Measurements from ENCODE around the gene LRP1B.

The LRP1B gene

DNA sequence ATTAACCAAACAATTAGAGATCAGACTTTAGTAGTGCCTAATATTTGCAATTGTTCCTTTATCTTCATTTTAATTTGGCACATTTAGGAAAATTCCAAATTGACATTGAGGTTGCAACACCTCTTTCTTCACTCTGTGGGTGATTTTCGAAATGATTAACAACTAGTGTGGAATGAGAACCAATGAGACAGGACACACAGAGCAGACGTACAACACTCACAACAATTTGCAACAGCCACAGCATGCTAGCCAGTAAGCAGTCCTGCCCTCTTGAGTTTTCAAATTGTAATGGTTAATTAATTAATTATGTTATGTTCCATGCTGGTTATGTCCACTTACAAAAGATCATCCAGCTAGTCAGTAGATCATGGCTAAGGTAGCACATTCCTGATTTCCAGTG, 339.3 kb downstream of the LRP1B start:
- FAIRE-seq (no peak), DNase-seq (ENCODE audit: insufficient read length) (no peak)
- TF ChIP-seq POLR2A (IDR thresholded peaks at IDR 0.05; ENCODE audit: low read depth, low read length) = no peak
- TF ChIP-seq POLR2AphosphoS5 (IDR thresholded peaks at IDR 0.05; ENCODE audit: low read depth, low read length) = no peak
- no peak for TF ChIP-seq TAF1 (IDR thresholded peaks at IDR 0.05; ENCODE audit: borderline replicate concordance, low read depth, low read length)

DNA sequence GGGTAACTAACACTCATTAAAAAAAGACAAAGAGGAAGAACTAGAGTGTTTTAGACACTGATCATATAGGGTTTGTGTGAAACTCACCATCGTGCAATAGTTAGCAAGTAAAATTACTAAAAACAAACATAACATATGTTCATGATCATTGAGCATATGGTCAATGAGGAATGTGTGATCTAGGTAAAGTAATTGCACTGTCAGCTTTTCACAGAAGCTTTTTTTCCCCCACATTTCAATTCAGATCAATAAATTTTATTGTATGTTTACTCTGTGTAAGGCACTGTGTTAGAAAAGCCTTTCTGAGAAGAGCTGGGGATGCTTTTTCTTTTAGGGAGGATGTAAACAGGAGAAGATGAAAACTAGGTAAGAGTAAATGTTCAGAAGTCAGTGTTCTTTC, 348.2 kb downstream of the LRP1B start:
- FAIRE-seq (no peak), DNase-seq (ENCODE audit: insufficient read length) (no peak)
- no peak for TF ChIP-seq POLR2AphosphoS5 (IDR thresholded peaks at IDR 0.05; ENCODE audit: low read depth, low read length)
- no peak for TF ChIP-seq POLR2A (IDR thresholded peaks at IDR 0.05; ENCODE audit: low read depth, low read length)
- no peak for TF ChIP-seq TAF1 (IDR thresholded peaks at IDR 0.05; ENCODE audit: borderline replicate concordance, low read depth, low read length)

DNA sequence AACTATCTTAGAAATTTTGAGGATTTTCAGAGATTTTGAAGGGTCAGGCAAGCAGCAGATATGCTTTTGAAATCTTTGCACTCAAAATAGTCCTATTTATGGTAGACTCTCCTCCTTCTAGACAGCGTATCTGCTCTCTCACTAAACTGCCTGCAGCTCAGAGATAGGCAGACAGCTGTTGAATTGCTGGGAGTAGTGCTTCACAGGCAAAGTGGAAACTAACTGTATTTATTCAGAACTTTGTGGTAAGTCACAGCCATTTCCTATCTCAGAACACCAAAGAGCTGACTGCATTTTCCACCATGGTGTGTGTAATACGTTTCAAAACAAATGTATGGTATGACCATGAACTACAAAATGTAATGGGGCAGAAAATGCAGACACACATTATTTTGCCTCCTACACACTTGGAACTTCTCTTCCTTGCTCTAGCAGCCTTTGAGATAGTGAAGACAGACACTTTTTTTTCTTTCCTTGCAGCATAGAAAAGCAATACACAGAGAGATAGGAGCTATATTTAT, 352.4 kb downstream of the LRP1B start:
- DNase-seq (ENCODE audit: insufficient read length) (no peak), FAIRE-seq (no peak)
- TF ChIP-seq TAF1 (IDR thresholded peaks at IDR 0.05; ENCODE audit: borderline replicate concordance, low read depth, low read length) (no peak), POLR2A (IDR thresholded peaks at IDR 0.05; ENCODE audit: low read depth, low read length) (no peak), POLR2AphosphoS5 (IDR thresholded peaks at IDR 0.05; ENCODE audit: low read depth, low read length) (no peak)

DNA sequence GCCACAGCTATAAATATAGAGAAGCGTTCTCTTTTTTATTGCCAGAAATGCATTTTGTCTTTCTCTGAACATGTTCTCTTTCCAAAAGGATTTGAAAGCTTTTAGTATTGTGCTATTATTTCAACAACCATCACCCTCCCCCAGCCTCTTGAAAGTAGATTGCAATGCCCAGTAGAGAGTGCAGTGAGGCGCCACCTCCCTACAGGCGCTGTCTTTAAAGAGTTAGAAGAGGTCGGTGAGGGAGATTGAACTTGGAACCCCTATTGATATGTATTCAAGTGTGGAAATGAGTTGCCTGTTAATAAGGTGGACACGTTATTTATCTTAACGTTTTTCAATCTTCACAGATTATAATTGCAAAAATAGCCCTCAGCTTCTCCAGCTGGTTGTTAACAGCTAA, 360.3 kb downstream of the LRP1B start:
- DNase-seq (ENCODE audit: insufficient read length) (no peak), FAIRE-seq (no peak)
- TF ChIP-seq TAF1 (IDR thresholded peaks at IDR 0.05; ENCODE audit: borderline replicate concordance, low read depth, low read length) = no peak
- TF ChIP-seq POLR2A (IDR thresholded peaks at IDR 0.05; ENCODE audit: low read depth, low read length) = no peak
- TF ChIP-seq POLR2AphosphoS5 (IDR thresholded peaks at IDR 0.05; ENCODE audit: low read depth, low read length) = no peak

- no peak for FAIRE-seq
Measured at GRCh38 chr2:141767691-141768090, 363.1 kb downstream of the LRP1B start.

DNA sequence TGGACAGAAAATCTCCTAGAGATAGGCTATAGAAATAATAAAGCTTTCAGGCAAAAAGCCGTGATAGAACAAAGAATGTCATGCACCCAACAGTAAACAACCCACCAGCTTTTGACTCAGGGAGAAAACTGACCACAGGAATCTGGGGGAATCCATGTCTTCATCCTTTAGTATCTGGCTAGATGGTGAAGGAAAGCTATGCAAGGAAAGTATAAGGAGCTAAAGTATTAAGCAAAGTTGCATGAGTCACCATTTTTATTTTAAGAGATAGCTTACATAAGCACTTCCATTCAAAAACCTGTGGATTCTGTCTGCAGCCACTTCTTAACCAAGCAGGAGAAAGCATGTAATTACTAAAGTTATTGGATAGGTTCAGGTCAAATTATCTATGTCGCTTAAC, 363.8 kb downstream of the LRP1B start:
- DNase-seq (ENCODE audit: insufficient read length) (no peak), FAIRE-seq (no peak)
- TF ChIP-seq POLR2AphosphoS5 (IDR thresholded peaks at IDR 0.05; ENCODE audit: low read depth, low read length) (no peak), TAF1 (IDR thresholded peaks at IDR 0.05; ENCODE audit: borderline replicate concordance, low read depth, low read length) (no peak), POLR2A (IDR thresholded peaks at IDR 0.05; ENCODE audit: low read depth, low read length) (no peak)

More at GRCh38 chr2:141767691-141768090, 363.1 kb downstream of the LRP1B start:
- no peak for DNase-seq (ENCODE audit: insufficient read length)
- no peak for TF ChIP-seq POLR2A (IDR thresholded peaks at IDR 0.05; ENCODE audit: low read depth, low read length)
- TF ChIP-seq TAF1 (IDR thresholded peaks at IDR 0.05; ENCODE audit: borderline replicate concordance, low read depth, low read length) = no peak
- TF ChIP-seq POLR2AphosphoS5 (IDR thresholded peaks at IDR 0.05; ENCODE audit: low read depth, low read length) = no peak

GRCh38 chr2:141766225-141766624, 364.6 kb downstream of the LRP1B start:
- no peak for DNase-seq (ENCODE audit: insufficient read length)
- no peak for FAIRE-seq

GRCh38 chr2:141748616-141749015, 382.2 kb downstream of the LRP1B start:
- TF ChIP-seq POLR2A (IDR thresholded peaks at IDR 0.05; ENCODE audit: low read depth, low read length) = no peak
- FAIRE-seq = no peak
- no peak for DNase-seq (ENCODE audit: insufficient read length)

More at GRCh38 chr2:141766225-141766624, 364.6 kb downstream of the LRP1B start:
- no peak for TF ChIP-seq TAF1 (IDR thresholded peaks at IDR 0.05; ENCODE audit: borderline replicate concordance, low read depth, low read length)
- TF ChIP-seq POLR2A (IDR thresholded peaks at IDR 0.05; ENCODE audit: low read depth, low read length) = no peak
- TF ChIP-seq POLR2AphosphoS5 (IDR thresholded peaks at IDR 0.05; ENCODE audit: low read depth, low read length) = no peak

- TF ChIP-seq TAF1 (IDR thresholded peaks at IDR 0.05; ENCODE audit: borderline replicate concordance, low read depth, low read length) (no peak), POLR2AphosphoS5 (IDR thresholded peaks at IDR 0.05; ENCODE audit: low read depth, low read length) (no peak), POLR2A (IDR thresholded peaks at IDR 0.05; ENCODE audit: low read depth, low read length) (no peak)
- FAIRE-seq = no peak
Measured at GRCh38 chr2:141741652-141742051, 389.2 kb downstream of the LRP1B start.

DNA sequence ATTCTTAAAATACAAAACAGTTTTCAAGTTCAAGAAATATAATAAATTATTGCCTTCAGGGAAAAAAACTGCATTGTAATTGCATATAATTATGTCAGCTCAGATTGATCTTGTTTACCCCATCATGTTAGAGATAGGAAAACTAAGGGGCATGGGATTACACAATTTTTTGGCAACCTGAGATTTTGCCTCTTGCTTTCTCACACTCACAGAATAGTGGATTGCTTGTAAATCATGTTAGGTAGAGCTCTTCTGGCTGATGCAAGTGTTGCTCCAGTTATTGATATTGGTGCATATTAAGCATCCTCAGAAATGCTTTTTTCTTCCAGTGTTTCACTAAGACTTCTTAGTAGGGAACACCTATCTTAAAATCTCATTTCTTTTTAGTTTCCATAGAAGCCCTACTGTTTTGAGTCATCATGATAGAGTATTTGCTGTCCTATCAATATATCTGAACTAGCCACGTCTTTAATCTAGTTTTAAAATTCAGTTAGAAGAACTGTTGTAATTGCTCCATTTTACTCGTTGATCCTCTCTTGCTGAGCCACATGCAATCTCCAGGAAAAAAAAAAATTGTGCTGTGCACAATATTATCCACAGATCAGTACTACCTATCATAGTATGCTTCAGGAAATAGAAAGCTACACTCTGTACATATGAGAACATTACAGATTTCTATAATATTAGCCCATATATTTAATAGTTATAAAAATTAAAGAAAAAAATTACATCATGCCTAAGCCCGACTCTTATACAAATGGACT, 393.1 kb downstream of the LRP1B start:
- DNase-seq (ENCODE audit: insufficient read length) = no peak
- TF ChIP-seq TAF1 (IDR thresholded peaks at IDR 0.05; ENCODE audit: borderline replicate concordance, low read depth, low read length) (no peak), POLR2A (IDR thresholded peaks at IDR 0.05; ENCODE audit: low read depth, low read length) (no peak), POLR2AphosphoS5 (IDR thresholded peaks at IDR 0.05; ENCODE audit: low read depth, low read length) (no peak)
- no peak for FAIRE-seq

More at GRCh38 chr2:141741652-141742051, 389.2 kb downstream of the LRP1B start:
- DNase-seq (ENCODE audit: insufficient read length) = no peak

GRCh38 chr2:141736466-141736865, 394.4 kb downstream of the LRP1B start:
- no peak for FAIRE-seq
- no peak for DNase-seq (ENCODE audit: insufficient read length)
- TF ChIP-seq POLR2A (IDR thresholded peaks at IDR 0.05; ENCODE audit: low read depth, low read length) (no peak), POLR2AphosphoS5 (IDR thresholded peaks at IDR 0.05; ENCODE audit: low read depth, low read length) (no peak), TAF1 (IDR thresholded peaks at IDR 0.05; ENCODE audit: borderline replicate concordance, low read depth, low read length) (no peak)

DNA sequence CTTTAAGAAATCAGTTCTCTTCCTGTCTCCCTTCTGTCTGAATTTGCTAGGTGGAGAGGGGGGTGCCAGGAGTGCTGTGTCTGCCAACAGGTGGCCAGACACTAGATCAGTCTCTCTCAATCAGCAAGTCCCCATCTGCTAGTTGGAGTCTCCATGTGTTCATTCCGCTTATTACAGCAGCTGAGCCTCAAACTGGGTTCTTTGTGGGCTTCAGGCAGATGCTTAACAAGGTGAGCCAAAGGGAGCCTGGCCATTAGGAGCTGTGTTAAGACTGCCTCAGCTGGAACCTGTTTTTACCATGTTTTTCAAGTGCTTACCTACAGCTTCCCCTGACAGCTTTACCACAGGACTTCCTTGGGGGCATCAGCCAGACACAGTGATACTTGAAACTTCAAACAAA, 401.9 kb downstream of the LRP1B start:
- DNase-seq (ENCODE audit: insufficient read length) (no peak), FAIRE-seq (no peak)
- TF ChIP-seq POLR2A (IDR thresholded peaks at IDR 0.05; ENCODE audit: low read depth, low read length) (no peak), POLR2AphosphoS5 (IDR thresholded peaks at IDR 0.05; ENCODE audit: low read depth, low read length) (no peak), TAF1 (IDR thresholded peaks at IDR 0.05; ENCODE audit: borderline replicate concordance, low read depth, low read length) (no peak)
